Stimulated activated CD8-positive, alpha-beta memory T cell treated with anti-CD3 and anti-CD28 coated beads, Interleukin-7, amount 100 ng/mL, for 4 hours (primary cell): ENCODE results near the gene PPM1F.
"Not testable (repeated sequence)": the region's sequence is repeated elsewhere in the genome, so short reads cannot be mapped to it uniquely, and the experiment has no call there.

Source experiments
- DNase-seq, 2 donors: peaks; one replicate each; pipeline ENCODE4 v3.0.0-alpha.2; 2020; ENCODE audit warnings: low read depth in 2 of 2

Gene PPM1F

GRCh38 chr22:21921729-21922128 lies 30.9 kb downstream of the PPM1F start:
- DNase-seq: no peak

GRCh38 chr22:21921184-21921721 lies 31.4 kb downstream of the PPM1F start:
- no peak for DNase-seq

- no peak for DNase-seq
These were observed 32.1 kb downstream of the PPM1F start for GRCh38 chr22:21920341-21921183.

- no peak for DNase-seq
These were observed 32.9 kb downstream of the PPM1F start for GRCh38 chr22:21919526-21920307.

DNA sequence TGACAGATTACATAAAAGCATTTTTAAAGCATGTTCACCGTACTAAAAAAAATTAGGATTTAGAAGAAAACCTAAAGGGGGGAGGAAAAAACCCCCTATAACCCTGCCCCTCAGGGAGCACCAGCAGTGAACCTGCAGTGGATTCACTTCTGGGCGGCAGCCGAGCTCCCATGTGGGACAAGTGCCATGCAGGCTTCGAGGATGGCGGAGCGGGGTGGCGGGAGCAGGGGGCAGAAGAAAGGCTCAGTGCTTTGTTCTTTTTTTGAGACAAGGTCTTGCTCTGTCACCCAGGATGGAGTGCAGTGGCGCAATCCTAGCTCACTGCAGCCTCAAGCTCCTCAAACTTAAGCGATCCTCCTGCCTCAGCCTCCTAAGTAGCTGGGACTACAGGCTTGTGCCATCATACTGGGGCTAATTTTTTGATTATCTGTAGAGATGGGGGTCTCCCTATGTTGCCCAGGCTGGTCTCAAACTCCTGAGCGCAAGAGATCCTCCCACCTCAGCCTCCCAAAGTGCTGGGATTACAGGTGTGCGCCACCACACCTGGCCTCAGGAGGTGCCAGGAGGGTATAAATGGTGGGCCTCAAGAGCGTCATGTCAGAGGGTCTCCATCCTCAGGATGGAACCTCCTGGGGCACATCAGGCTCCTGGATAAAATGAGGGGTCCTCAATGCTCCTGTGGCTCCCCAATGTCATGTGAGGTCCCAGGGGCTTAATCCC lies 34.0 kb downstream of the PPM1F start:
- no peak for DNase-seq

- DNase-seq: no peak
These were observed 34.7 kb downstream of the PPM1F start for GRCh38 chr22:21917959-21918261.

DNA sequence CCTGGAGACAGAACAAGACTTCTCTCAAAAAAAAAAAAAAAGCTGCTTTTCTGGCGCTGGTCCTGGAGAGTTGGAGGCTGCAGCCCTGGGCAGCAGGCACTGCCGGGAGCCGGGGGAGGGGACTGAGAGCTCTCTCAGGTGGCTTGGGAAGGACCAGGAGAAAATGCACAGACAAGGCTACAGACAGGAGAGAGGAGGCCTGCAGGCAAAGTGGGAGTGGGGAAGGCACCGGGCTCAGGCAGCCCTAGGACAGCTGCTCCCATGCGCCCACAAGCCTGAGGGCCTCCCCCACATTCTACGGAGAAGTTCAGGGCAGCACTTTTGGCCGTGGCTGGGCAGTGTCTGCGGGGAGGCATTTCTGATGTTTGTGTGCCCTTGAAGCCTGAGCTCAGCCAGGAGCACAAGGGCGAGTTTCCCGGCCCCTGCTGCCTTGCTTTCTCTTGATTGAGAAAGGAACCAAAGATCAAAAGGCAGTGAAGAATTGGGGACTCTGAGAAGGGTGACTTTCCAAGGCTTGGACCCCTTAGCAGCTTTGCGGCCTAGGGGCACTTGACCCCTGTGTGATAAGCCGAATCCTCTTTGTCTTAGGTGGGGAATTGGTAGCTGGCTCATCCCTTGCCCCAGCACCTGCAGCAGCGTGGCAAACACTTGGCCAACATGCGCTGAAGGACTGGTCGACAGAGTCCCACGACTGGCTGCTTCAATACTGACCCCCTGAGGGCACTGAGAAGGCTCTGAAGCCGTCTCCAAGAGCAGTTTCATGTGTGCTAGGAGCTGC lies 35.3 kb downstream of the PPM1F start:
- DNase-seq: no peak

GRCh38 chr22:21916309-21916918 lies 36.2 kb downstream of the PPM1F start:
- DNase-seq: no peak

DNA sequence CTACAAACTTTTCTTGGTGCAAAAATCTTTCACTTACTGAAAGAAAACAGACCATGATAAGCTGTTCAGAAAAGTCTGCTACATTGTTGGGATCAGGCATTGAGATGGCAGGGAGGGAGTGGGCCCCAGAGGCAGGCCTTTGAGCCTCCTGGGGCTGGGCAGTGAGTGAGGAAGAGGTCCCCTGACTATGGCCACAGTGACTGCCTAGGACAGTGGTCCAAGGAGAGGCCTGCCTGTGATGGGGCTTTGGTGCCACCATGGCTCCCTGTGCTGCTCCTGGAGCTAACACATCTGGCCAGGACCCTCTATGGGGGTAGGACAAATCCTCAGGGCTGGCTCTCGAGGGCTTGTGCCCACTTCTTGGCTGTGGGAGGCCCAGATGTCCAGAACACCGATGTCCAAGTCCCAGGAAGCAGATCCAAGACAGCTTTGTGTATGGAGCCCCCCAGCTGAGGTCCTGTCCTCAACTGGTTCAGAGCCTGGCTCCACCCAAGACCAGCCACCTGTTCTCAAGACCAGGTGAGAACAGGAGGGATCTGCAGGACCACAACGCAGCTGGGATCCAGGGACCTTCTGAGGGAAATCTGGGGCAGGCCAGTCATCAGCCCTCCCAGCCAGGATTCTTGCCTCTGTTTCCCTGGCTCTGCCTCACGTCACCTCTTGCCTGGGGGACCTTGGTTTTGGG lies 36.9 kb downstream of the PPM1F start:
- no peak for DNase-seq

- not testable (repeated sequence) for DNase-seq
These were observed 38.5 kb downstream of the PPM1F start for GRCh38 chr22:21914033-21914642.

DNA sequence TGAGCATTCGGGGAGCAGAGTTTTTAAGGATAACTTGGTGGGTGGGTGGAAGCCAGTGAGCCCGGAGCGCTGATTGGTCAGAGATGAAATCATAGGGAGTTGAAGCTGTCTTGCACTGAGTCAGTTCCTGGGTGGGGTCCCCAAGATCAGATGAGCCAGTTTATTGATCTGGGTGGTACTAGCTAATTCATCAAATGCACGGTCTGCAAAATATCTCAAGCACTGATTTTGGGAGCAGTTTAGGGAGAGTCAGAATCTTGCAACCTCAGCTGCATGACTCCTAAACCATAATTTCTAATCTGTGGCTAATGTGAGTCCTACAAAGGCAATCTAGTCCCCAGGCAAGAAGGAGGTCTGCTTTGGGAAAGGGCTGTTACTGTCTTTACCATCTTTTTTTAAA lies 42.3 kb downstream of the PPM1F start:
- DNase-seq: not testable (repeated sequence)

DNA sequence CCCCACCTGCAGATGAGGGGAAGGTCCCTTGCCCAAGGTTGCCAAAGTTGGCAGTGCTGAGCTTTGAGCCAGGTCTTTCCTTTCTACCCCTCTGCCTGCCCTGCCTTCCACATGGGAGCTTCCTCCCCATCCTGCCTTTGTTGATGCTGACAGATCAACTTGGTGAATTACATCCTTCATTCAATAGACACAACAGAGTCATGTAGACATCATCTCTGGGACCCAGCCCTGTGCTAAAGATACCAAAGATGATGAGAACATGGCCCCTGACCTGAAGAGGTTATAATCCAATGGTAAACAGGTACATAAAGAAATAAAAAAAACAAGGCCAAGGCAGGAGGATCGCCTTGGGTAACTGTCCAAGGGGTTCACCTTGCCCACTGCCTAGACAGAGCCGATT lies 42.8 kb downstream of the PPM1F start:
- no peak for DNase-seq

- DNase-seq: no peak
These were observed 44.8 kb downstream of the PPM1F start for GRCh38 chr22:21907638-21908522.

DNA sequence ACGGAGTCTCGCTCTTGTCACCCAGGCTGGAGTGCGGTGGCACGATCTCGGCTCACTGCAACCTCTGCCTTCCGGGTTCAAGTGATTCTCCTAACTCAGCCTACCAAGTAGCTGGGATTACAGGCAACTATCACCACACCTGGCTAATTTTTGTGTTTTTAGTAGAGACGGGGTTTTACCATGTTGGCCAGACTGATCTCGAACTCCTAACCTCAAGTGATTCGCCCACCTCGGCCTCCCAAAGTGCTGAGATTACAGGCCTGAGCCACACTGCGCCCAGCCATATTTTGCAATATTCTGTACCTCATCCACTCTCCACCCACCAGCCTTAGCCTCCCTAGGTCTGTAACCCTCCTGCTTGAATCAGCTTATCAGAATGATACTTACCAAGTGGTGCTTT lies 47.4 kb downstream of the PPM1F start:
- DNase-seq: not testable (repeated sequence)

DNA sequence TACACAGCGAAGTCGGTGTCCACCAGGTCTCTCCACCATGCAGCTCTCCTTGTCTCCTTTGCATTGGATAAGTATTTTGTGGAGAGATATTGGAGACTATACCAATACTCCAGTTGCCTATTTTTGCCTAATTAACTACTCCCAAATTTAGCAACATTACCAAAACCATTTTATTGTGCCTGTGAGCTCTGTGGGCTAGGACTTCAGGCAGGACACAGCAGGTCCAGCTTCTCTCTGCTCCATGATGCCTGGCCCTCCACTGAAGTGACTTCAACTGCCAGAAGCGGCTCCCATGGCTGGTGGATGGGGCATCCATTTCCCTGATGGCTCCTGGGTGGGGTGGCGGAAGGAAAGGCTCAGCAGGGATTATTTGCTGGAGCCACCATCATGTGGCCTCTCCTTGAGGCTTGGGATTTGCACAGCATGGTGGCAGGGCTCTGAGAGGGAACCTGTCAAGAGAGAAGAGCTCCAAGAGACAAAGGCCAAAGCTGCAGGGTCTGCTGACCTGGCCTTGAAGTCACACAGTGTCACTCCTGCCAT lies 48.3 kb downstream of the PPM1F start:
- no peak for DNase-seq

GRCh38 chr22:21903283-21903682 lies 49.4 kb downstream of the PPM1F start:
- DNase-seq: no peak

GRCh38 chr22:21902296-21903087 lies 50.2 kb downstream of the PPM1F start:
- no peak for DNase-seq

- DNase-seq: no peak
These were observed 54.2 kb downstream of the PPM1F start for GRCh38 chr22:21898354-21898896.
